Urinary bladder (tissue), 4 donors: ENCODE measurements around the gene CRADD. TPM values are rescaled to one million over a fixed set of nuclear protein-coding genes. Genes with fewer than 3 reads are reported as not detected.

ENCODE experiments used
- DNase-seq: peaks from one replicate; pipeline ENCODE4 v3.0.0-alpha.2; 2015; ENCODE audit errors: extremely low spot score
- H3K27ac ChIP-seq: one replicate; pipeline ENCODE4 v1.5.1; 2013; ENCODE audit warnings: low read depth, mild to moderate bottlenecking, moderate library complexity
- H3K36me3 ChIP-seq: one replicate; pipeline ENCODE4 v1.6.1; 2013; ENCODE audit warnings: mild to moderate bottlenecking, moderate library complexity; ENCODE audit not compliant: insufficient read depth
- H3K4me1 ChIP-seq: one replicate; pipeline ENCODE4 v1.6.1; 2013; ENCODE audit warnings: mild to moderate bottlenecking, moderate library complexity; ENCODE audit not compliant: insufficient read depth
- H3K4me3 ChIP-seq: one replicate; pipeline ENCODE4 v1.5.1; 2013; ENCODE audit warnings: low read depth, low read length
- WGBS: extraction: QIAGEN DNeasy Blood & Tissue Kit; methylation state at CpG from one replicate; pipeline ENCODE4 v1.1.7; 2013; 5-methylcytosine and 5-hydroxymethylcytosine counted together
- polyA plus RNA-seq: library from polyadenylated mRNA; stranded (reverse); fragments of 200-250 nt; gene quantifications from one replicate; pipeline ENCODE4 v1.2.3, GENCODE V29; 2013
- total RNA-seq: library from RNA; depleted of rRNA; stranded (reverse); fragments of >200 nt; gene quantifications from one replicate; pipeline ENCODE4 v1.2.3, GENCODE V29; 2014
- donor health status: healthy with polysubstance abuse.
- donor health status: healthy.

CRADD gene
- total and polyA plus RNA-seq, 2 donors, result 22.7 to 29.6 TPM

DNA sequence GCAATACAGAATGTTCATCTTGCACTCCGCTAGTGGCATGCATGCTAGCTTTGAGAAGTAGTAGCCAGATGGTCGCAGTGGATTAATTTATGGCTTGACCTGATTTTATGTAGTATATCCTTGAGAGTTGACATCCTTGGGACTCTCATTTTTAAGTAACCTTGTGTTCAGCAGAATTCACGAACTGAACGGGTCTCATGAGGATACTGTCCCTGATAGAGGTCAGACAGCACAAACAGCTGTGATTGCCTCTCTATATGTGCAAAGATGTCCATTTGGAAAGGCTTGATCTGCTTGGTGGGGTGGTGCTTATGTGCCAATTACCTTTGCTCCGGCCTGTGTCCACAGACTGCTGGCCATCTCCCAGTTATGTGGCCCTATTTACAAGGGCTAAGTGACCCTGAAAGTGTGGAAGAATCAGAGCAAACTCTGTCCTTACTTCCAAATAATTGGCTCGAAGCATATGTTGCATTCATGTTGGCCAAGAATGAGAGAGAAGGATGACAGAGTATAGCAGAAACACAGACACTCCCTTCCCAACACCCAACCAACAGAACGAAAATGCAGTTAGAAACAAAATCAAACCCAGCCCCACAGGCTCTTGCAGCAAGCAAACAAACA is 167.1 kb downstream of the CRADD start:
- DNase-seq, result no peak
- 74% methylated on average over 7 of the region's 7 CpGs for WGBS
- no peak overlapping the region for H3K27ac ChIP-seq
- H3K4me1 ChIP-seq, result no peaks in the 10 kb centered on the region
- H3K36me3 ChIP-seq, result no peaks in the 10 kb centered on the region
- H3K4me3 ChIP-seq, result no peak overlapping the region

GRCh38 chr12:93846936-93847516 is 169.9 kb downstream of the CRADD start:
- no peaks in the 10 kb centered on the region for H3K4me1 ChIP-seq
- no peaks in the 10 kb centered on the region for H3K36me3 ChIP-seq
- H3K27ac ChIP-seq, result no peak overlapping the region
- H3K4me3 ChIP-seq, result no peak overlapping the region
- DNase-seq, result no peak
- 86% methylated on average over 5 of the region's 5 CpGs for WGBS

- 94% methylated on average over 7 of the region's 7 CpGs for WGBS
- no peak overlapping the region for H3K27ac ChIP-seq
- no peaks in the 10 kb centered on the region for H3K36me3 ChIP-seq
- H3K4me1 ChIP-seq, result no peaks in the 10 kb centered on the region
- DNase-seq, result no peak
- H3K4me3 ChIP-seq, result no peak overlapping the region
These were observed 170.6 kb downstream of the CRADD start for GRCh38 chr12:93847517-93848474.

GRCh38 chr12:93848523-93849101 is 171.4 kb downstream of the CRADD start:
- Histone ChIP-seq H3K36me3 (no peaks in the 10 kb centered on the region), H3K4me1 (no peaks in the 10 kb centered on the region), H3K27ac (no peak overlapping the region), H3K4me3 (no peak overlapping the region)
- WGBS, result 79% methylated on average over 11 of the region's 11 CpGs
- no peak for DNase-seq

DNA sequence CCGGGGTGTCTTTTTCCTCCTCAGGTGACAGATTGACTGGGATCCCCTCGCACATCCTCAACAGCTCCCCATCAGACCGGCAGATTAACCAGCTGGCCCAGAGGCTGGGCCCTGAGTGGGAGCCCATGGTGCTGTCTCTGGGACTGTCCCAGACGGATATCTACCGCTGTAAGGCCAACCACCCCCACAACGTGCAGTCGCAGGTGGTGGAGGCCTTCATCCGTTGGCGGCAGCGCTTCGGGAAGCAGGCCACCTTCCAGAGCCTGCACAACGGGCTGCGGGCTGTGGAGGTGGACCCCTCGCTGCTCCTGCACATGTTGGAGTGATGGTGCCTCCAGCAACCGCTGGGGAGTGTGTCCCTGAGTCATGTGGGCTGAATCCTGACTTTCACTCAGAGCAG is 172.8 kb downstream of the CRADD start:
- Histone ChIP-seq H3K27ac (no peak overlapping the region), H3K4me1 (no peaks in the 10 kb centered on the region), H3K4me3 (no peak overlapping the region), H3K36me3 (no peaks in the 10 kb centered on the region)
- WGBS, result 96% methylated on average over 15 of the region's 15 CpGs
- no peak for DNase-seq

- Histone ChIP-seq H3K27ac (no peak overlapping the region), H3K36me3 (no peaks in the 10 kb centered on the region), H3K4me3 (no peak overlapping the region), H3K4me1 (no peaks in the 10 kb centered on the region)
- no peak for DNase-seq
- WGBS, result 73% methylated on average over 7 of the region's 7 CpGs
These were observed 173.5 kb downstream of the CRADD start for GRCh38 chr12:93850481-93851256.

GRCh38 chr12:93851257-93851671 is 174.1 kb downstream of the CRADD start:
- no peak overlapping the region for H3K27ac ChIP-seq
- WGBS, result 95% methylated on average over 4 of the region's 4 CpGs
- H3K4me1 ChIP-seq, result no peaks in the 10 kb centered on the region
- no peak for DNase-seq
- no peaks in the 10 kb centered on the region for H3K36me3 ChIP-seq
- no peak overlapping the region for H3K4me3 ChIP-seq

GRCh38 chr12:93852173-93852591 is 175.0 kb downstream of the CRADD start:
- no peak overlapping the region for H3K27ac ChIP-seq
- no peak for DNase-seq
- WGBS, result 85% methylated on average over 8 of the region's 8 CpGs
- no peaks in the 10 kb centered on the region for H3K4me1 ChIP-seq
- H3K4me3 ChIP-seq, result no peak overlapping the region
- H3K36me3 ChIP-seq, result no peaks in the 10 kb centered on the region

- no peak for DNase-seq
- no peaks in the 10 kb centered on the region for H3K4me1 ChIP-seq
- WGBS, result 86% methylated on average over 17 of the region's 17 CpGs
These were observed 176.7 kb downstream of the CRADD start for GRCh38 chr12:93853698-93854478.

DNA sequence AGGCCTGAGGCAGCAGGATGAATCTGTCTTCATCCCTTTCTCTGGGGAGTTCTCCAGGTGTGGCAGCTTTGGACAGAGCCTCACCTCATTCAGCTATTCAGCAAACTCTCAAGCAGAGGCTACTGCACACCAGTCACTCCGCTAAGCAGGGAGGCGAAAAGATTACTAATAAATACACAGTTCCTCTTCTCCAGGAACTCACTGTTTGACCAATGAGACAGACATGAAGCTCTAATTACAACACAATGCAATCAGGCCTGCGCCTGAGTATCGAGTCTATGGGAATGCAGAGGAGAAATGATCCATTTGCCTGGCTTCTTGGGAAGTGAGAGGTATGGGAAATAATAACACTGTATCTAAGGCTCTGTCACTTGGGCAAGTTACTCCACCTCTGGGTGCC is 178.1 kb downstream of the CRADD start:
- Histone ChIP-seq H3K4me1 (no peaks in the 10 kb centered on the region), H3K27ac (no peak overlapping the region), H3K4me3 (no peak overlapping the region), H3K36me3 (no peaks in the 10 kb centered on the region)
- no peak for DNase-seq
- 95% methylated on average over 4 of the region's 4 CpGs for WGBS

More at GRCh38 chr12:93853698-93854478, 176.7 kb downstream of the CRADD start:
- Histone ChIP-seq H3K4me3 (no peak overlapping the region), H3K36me3 (no peaks in the 10 kb centered on the region), H3K27ac (no peak overlapping the region)

DNA sequence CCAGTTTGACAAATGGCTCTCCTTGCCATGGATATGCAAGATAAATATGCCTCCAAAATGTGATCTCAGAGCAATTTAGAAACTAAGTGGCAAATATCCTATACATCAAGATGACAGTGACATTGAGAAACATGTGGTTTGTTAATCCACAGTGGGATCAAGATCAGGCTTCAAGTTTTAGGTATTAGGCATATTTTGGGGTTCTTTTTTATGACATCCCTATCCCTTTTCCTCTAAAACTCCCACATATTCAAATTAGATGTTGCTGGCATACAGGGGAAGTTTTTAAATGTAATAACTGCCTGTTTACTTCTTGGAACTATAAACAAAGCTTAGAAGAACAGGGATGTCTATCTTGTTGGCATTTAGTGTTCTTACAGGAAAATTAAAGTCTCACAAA is 179.4 kb downstream of the CRADD start:
- Histone ChIP-seq H3K27ac (no peak overlapping the region), H3K36me3 (no peaks in the 10 kb centered on the region), H3K4me1 (no peaks in the 10 kb centered on the region), H3K4me3 (no peak overlapping the region)
- DNase-seq, result no peak

GRCh38 chr12:93857279-93857938 is 180.2 kb downstream of the CRADD start:
- no peaks in the 10 kb centered on the region for H3K4me1 ChIP-seq
- no peak overlapping the region for H3K4me3 ChIP-seq
- no peaks in the 10 kb centered on the region for H3K36me3 ChIP-seq
- no peak overlapping the region for H3K27ac ChIP-seq
- DNase-seq, result no peak
- 83% methylated on average over 5 of the region's 5 CpGs for WGBS
